SW480 (cell line): ENCODE measurements around the gene DAZ4.
"Not testable (repeated sequence)": the region's sequence is repeated elsewhere in the genome, so short reads cannot be mapped to it uniquely, and the experiment has no call there.

Experiments
- DNase-seq: peaks from one replicate; pipeline ENCODE4 v3.0.0-alpha.2; 2016; ENCODE audit warnings: low spot score

DAZ4 gene, protein sequence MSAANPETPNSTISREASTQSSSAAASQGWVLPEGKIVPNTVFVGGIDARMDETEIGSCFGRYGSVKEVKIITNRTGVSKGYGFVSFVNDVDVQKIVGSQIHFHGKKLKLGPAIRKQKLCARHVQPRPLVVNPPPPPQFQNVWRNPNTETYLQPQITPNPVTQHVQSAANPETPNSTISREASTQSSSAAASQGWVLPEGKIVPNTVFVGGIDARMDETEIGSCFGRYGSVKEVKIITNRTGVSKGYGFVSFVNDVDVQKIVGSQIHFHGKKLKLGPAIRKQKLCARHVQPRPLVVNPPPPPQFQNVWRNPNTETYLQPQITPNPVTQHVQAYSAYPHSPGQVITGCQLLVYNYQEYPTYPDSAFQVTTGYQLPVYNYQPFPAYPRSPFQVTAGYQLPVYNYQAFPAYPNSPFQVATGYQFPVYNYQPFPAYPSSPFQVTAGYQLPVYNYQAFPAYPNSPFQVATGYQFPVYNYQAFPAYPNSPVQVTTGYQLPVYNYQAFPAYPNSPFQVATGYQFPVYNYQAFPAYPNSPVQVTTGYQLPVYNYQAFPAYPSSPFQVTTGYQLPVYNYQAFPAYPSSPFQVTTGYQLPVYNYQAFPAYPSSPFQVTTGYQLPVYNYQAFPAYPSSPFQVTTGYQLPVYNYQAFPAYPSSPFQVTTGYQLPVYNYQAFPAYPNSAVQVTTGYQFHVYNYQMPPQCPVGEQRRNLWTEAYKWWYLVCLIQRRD

GRCh38 chrY:24833619-24834018 is at the start of gene DAZ4:
TSS of gene DAZ4 (plus strand) at chrY:24833919. CDS start at chrY:24834127, 208 bp downstream.
- DNase-seq = not testable (repeated sequence)

- not testable (repeated sequence) for DNase-seq
Measured at GRCh38 chrY:24813293-24813692, 20.4 kb upstream of the DAZ4 start, which contains the start of gene DAZ3. TSS of gene DAZ3 (minus strand) at chrY:24813393. CDS start at chrY:24813185, 208 bp downstream.

GRCh38 chrY:24821836-24822235 is 11.9 kb upstream of the DAZ4 start:
- DNase-seq = not testable (repeated sequence)

GRCh38 chrY:24824184-24824879 is 9.4 kb upstream of the DAZ4 start:
- DNase-seq = not testable (repeated sequence)

DNA sequence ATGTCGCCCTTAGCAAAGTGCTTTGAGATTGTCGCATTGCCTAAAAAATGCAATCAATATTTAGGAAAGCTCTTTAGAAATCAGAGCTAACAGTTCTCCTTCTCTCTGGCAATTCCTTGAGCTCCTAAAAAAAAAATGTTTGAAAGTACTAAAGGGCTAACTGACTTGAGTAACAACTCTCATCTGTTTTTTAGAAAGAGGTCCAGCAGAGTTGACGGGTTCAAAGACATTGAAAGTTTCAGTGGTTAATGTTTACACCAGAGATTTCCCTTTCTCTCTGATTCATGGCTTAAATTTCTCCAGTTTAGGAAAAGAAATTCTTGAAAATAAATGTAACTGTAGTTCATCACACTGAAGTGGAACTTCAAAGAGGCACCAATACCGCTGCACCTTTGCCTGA is 8.7 kb upstream of the DAZ4 start:
- not testable (repeated sequence) for DNase-seq
